Activated T-cell treated with anti-CD3 and anti-CD28 coated beads, Interleukin-2, amount 50 U/mL, for 72 hours (primary cell): Measurements from ENCODE around the gene RPS6KA1. TPM values are rescaled to one million over a fixed set of nuclear protein-coding genes. Genes with fewer than 3 reads are reported as not detected.

Experiments used
- ATAC-seq, 2 donors: fragments of 150-1000 bp; cut with Tn5 transposase; replicated peaks in 1 of 2; 2 replicates each; pipeline ENCODE4 v1.10.0; 2021; ENCODE audit warnings: moderate library complexity in 2 of 2, mild to moderate bottlenecking in 1 of 2
- DNase-seq, 2 donors: peaks; one replicate each; pipeline ENCODE4 v3.0.0; 2021 to 2022; ENCODE audit warnings: mixed read lengths in 1 of 2
- H3K27ac Mint-ChIP-seq: one replicate; pipeline ENCODE4 v1.8.0; 2022; ENCODE audit warnings: mild to moderate bottlenecking, moderate library complexity, mixed read lengths
- H3K27me3 Mint-ChIP-seq: one replicate; pipeline ENCODE4 v1.8.0; 2022; ENCODE audit warnings: low read depth, mixed read lengths
- H3K36me3 Mint-ChIP-seq, 2 donors: one replicate each; pipeline ENCODE4 v1.8.0; 2022; ENCODE audit warnings: mixed read lengths in 2 of 2, mild to moderate bottlenecking in 1 of 2; ENCODE audit not compliant: insufficient read depth in 2 of 2
- H3K4me1 Mint-ChIP-seq: one replicate; pipeline ENCODE4 v1.8.0; 2022; ENCODE audit warnings: low read depth, mixed read lengths
- H3K4me3 Mint-ChIP-seq, 2 donors: one replicate each; pipeline ENCODE4 v1.8.0; 2022; ENCODE audit warnings: mild to moderate bottlenecking in 2 of 2, mixed read lengths in 2 of 2, moderate library complexity in 2 of 2
- H3K9me3 Mint-ChIP-seq, 2 donors: one replicate each; pipeline ENCODE4 v1.8.0; 2022; ENCODE audit warnings: mixed read lengths in 2 of 2
- total RNA-seq, 2 donors: library from RNA; stranded (reverse); gene quantifications; one replicate each; pipeline ENCODE4 v1.2.3, GENCODE V29; 2022

RPS6KA1 gene
- total RNA-seq, 2 donors from 2014 or later = 154 to 163 TPM

DNA sequence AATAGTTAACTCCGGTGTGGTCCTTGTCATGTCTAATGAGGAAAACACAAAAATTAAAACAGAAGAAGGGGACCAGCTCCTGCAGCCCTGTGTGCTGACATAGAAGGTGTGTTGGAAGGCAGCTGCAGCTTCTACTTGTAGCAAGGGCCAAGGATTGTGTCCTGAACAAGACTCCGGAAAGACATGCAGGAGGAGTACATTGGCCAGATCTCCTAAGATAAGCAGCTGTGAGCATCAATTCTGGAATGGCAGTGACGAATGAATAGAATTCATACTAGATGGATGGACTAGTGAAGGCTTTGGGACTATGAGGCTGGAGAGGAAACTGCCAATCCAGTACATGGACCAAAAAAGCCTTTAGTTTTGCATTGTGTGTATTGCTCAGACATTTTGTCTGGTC is 19.3 kb downstream of the RPS6KA1 start:
- peak overlapping the region; percentile 92 for H3K27ac Mint-ChIP-seq
- ATAC-seq = no peak
- no peaks in the 10 kb centered on the region for H3K9me3 Mint-ChIP-seq
- no peak for DNase-seq
- H3K4me3 Mint-ChIP-seq = no peak overlapping the region
- peaks cover 49% of the 10 kb centered on the region for H3K4me1 Mint-ChIP-seq
- no peaks in the 10 kb centered on the region for H3K27me3 Mint-ChIP-seq
- peaks cover 16 to 29% of the 10 kb centered on the region in 2 donors for H3K36me3 Mint-ChIP-seq

DNA sequence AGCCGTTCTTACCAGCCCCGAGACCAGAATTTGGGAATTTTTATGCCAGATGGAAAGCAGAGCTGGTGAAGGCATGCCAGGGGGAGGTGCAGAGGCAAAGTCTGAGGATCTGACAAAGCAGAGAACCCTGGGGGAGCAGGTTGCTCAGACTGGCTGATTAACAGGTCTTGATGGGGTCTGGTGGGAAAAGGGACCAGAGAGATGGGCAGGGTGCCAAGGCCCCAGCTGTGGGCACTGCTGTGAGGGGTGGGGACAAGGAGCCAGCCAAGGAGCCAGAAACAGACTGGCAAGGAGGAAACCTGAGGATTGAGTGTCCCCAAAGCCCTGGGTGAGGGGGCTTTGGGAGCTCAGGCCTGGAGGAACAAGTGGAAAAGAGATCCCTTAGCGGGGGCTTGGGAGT is 21.4 kb downstream of the RPS6KA1 start:
- no peaks in the 10 kb centered on the region for H3K27me3 Mint-ChIP-seq
- peaks cover 16 to 30% of the 10 kb centered on the region in 2 donors for H3K36me3 Mint-ChIP-seq
- no peak for ATAC-seq
- peaks cover 30% of the 10 kb centered on the region for H3K4me1 Mint-ChIP-seq
- H3K27ac Mint-ChIP-seq = no peak overlapping the region
- no peaks in the 10 kb centered on the region for H3K9me3 Mint-ChIP-seq
- no peak overlapping the region for H3K4me3 Mint-ChIP-seq
- DNase-seq = no peak

- Mint-ChIP-seq H3K9me3 (no peaks in the 10 kb centered on the region), H3K36me3 (peaks cover 15 to 20% of the 10 kb centered on the region in 2 donors), H3K27me3 (no peaks in the 10 kb centered on the region), H3K27ac (no peak overlapping the region), H3K4me3 (no peak overlapping the region), H3K4me1 (peaks cover 17% of the 10 kb centered on the region)
- no peak for ATAC-seq
- DNase-seq = no peak
These were observed 23.2 kb downstream of the RPS6KA1 start for GRCh38 chr1:26552720-26553119.

- peaks cover 15% of the 10 kb centered on the region in 2 donors for H3K36me3 Mint-ChIP-seq
- H3K4me1 Mint-ChIP-seq = peaks cover 4% of the 10 kb centered on the region
- H3K27ac Mint-ChIP-seq = peak overlapping the region; percentile 48
- H3K4me3 Mint-ChIP-seq = no peak overlapping the region
- H3K9me3 Mint-ChIP-seq = no peaks in the 10 kb centered on the region
- ATAC-seq (peak; percentile 26 to 34), DNase-seq (no peak)
- no peaks in the 10 kb centered on the region for H3K27me3 Mint-ChIP-seq
These were observed 24.6 kb downstream of the RPS6KA1 start for GRCh38 chr1:26553942-26554682.

DNA sequence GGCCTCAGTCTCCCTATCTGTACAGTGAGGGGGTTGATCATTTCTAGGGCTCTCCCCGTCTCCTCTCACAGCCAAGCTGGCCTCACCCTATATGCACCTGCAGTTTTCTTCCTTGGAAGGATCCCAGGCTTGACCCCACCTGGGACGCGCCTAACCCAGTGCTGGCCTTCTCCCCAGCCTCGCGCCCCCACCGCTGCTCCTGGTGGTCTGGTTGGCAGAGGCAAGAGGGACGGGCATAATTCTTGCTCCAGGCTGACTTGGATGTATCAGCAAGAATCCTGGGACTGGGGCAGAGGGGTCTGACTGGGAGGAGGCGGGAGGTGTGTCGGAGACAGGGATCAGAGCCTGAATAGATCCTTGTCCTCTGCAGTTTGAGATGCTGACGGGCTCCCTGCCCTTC is 25.2 kb downstream of the RPS6KA1 start:
- H3K9me3 Mint-ChIP-seq = no peaks in the 10 kb centered on the region
- H3K4me1 Mint-ChIP-seq = peaks cover 4% of the 10 kb centered on the region
- DNase-seq (no peak), ATAC-seq (no peak)
- H3K27ac Mint-ChIP-seq = no peak overlapping the region
- no peak overlapping the region for H3K4me3 Mint-ChIP-seq
- no peaks in the 10 kb centered on the region for H3K27me3 Mint-ChIP-seq
- H3K36me3 Mint-ChIP-seq = peaks cover 15 to 16% of the 10 kb centered on the region in 2 donors

- H3K27ac Mint-ChIP-seq = peak overlapping the region; percentile 54
- no peaks in the 10 kb centered on the region for H3K9me3 Mint-ChIP-seq
- H3K27me3 Mint-ChIP-seq = no peaks in the 10 kb centered on the region
- DNase-seq (no peak), ATAC-seq (no peak)
- peaks cover 15 to 16% of the 10 kb centered on the region in 2 donors for H3K36me3 Mint-ChIP-seq
- H3K4me3 Mint-ChIP-seq = no peak overlapping the region
- peaks cover 4% of the 10 kb centered on the region for H3K4me1 Mint-ChIP-seq
These were observed 26.0 kb downstream of the RPS6KA1 start for GRCh38 chr1:26555550-26555981.

GRCh38 chr1:26556111-26556510 is 26.6 kb downstream of the RPS6KA1 start:
- ATAC-seq (no peak), DNase-seq (no peak)
- Mint-ChIP-seq H3K4me1 (peaks cover 4% of the 10 kb centered on the region), H3K9me3 (no peaks in the 10 kb centered on the region), H3K27ac (peak overlapping the region; percentile 51), H3K4me3 (no peak overlapping the region), H3K36me3 (peaks cover 15 to 17% of the 10 kb centered on the region in 2 donors), H3K27me3 (no peaks in the 10 kb centered on the region)

DNA sequence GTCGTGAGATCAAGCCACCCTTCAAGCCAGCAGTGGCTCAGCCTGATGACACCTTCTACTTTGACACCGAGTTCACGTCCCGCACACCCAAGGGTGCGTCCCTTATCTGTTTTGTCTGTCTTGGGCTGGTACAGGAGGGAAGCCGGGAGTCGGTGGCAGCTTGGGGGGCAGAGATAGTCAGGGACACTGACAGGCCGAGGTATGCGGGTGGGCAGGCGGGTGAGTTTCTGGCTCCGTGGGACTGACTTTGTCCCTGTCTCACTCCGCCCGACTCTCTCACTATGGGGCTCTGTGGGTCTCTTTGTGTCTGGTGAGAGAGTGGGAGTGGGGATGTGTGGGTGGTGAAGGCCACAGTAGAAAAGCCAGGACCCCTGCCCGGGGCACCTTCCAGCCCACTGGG is 27.4 kb downstream of the RPS6KA1 start:
- Mint-ChIP-seq H3K4me3 (no peak overlapping the region), H3K4me1 (peaks cover 4% of the 10 kb centered on the region), H3K27ac (peak overlapping the region; percentile 19), H3K9me3 (no peaks in the 10 kb centered on the region), H3K36me3 (peaks cover 20 to 22% of the 10 kb centered on the region in 2 donors), H3K27me3 (no peaks in the 10 kb centered on the region)
- no peak for ATAC-seq
- DNase-seq = no peak

- H3K27ac Mint-ChIP-seq = no peak overlapping the region
- DNase-seq = no peak
These were observed 29.1 kb downstream of the RPS6KA1 start for GRCh38 chr1:26558685-26559048.

DNA sequence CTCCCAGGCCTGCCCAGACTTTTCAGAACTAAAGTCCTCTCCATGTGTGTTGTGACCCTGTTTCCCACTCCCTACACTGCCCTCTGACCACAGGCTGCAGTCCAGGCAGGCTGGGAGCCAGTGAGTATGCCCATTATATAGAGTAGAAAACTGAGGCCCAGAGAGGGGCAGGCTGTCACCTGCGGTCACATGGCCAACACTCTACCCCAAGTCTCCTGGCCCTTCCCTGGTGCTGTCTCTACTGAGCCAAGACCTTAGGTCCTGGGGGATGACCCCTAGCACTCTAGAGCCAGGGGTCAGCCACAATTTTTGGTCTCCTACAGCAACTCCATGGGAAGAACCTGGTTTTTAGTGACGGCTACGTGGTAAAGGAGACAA is 30.8 kb downstream of the RPS6KA1 start:
- no peaks in the 10 kb centered on the region for H3K27me3 Mint-ChIP-seq
- H3K36me3 Mint-ChIP-seq = peaks cover 24 to 30% of the 10 kb centered on the region in 2 donors
- no peak overlapping the region for H3K4me3 Mint-ChIP-seq
- ATAC-seq (no peak), DNase-seq (no peak)
- no peak overlapping the region for H3K27ac Mint-ChIP-seq
- H3K4me1 Mint-ChIP-seq = no peaks in the 10 kb centered on the region
- no peaks in the 10 kb centered on the region for H3K9me3 Mint-ChIP-seq

More at GRCh38 chr1:26558685-26559048, 29.1 kb downstream of the RPS6KA1 start:
- H3K4me3 Mint-ChIP-seq = no peak overlapping the region
- no peaks in the 10 kb centered on the region for H3K4me1 Mint-ChIP-seq
- H3K9me3 Mint-ChIP-seq = no peaks in the 10 kb centered on the region
- H3K36me3 Mint-ChIP-seq = peaks cover 24 to 30% of the 10 kb centered on the region in 2 donors
- H3K27me3 Mint-ChIP-seq = no peaks in the 10 kb centered on the region
- ATAC-seq = no peak

GRCh38 chr1:26570287-26570686 is 40.7 kb downstream of the RPS6KA1 start:
- ATAC-seq (peak; percentile 87), DNase-seq (peak; percentile 27 to 40)
- H3K4me1 Mint-ChIP-seq = peaks cover 26% of the 10 kb centered on the region
- H3K36me3 Mint-ChIP-seq = peaks cover 6 to 25% of the 10 kb centered on the region in 2 donors
- H3K27ac Mint-ChIP-seq = peak overlapping the region; percentile 73
- H3K4me3 Mint-ChIP-seq = peak overlapping the region; percentile 27 to 53
- H3K27me3 Mint-ChIP-seq = no peaks in the 10 kb centered on the region
- no peaks in the 10 kb centered on the region for H3K9me3 Mint-ChIP-seq

DNA sequence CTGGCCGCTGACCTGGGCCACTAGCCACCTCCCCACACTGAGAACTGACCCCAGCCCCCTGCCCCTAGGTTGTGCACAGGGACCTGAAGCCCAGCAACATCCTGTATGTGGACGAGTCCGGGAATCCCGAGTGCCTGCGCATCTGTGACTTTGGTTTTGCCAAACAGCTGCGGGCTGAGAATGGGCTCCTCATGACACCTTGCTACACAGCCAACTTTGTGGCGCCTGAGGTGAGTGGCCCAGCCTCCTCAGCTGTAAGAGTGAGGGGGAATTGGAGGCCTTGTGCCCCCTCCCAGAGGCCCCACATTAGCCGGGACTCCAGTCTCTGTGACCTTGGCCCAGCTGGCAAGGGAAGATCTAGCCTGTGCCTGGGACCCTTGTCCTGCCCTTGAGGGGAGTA is 41.8 kb downstream of the RPS6KA1 start:
- peaks cover 32% of the 10 kb centered on the region for H3K4me1 Mint-ChIP-seq
- no peak overlapping the region for H3K27ac Mint-ChIP-seq
- no peaks in the 10 kb centered on the region for H3K9me3 Mint-ChIP-seq
- DNase-seq = no peak
- H3K36me3 Mint-ChIP-seq = peaks cover 4 to 28% of the 10 kb centered on the region in 2 donors
- ATAC-seq = no peak
- H3K4me3 Mint-ChIP-seq = no peak overlapping the region
- H3K27me3 Mint-ChIP-seq = no peaks in the 10 kb centered on the region

DNA sequence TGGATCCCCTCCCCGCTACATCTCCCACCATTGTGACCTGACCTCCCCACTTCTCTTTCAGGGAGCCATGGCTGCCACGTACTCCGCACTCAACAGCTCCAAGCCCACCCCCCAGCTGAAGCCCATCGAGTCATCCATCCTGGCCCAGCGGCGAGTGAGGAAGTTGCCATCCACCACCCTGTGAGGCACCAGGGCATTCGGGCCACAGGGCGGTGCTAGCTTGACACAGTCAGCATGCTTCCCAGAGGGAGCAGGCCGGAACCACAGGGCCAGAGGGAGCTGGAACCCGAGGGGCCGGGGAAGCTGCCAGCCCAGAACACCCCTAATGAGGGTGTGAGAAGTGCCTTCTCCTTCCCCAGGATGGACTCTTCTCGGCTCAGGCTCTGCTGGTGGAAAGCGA is 44.5 kb downstream of the RPS6KA1 start:
- ATAC-seq (no peak), DNase-seq (no peak)
- Mint-ChIP-seq H3K4me1 (peaks cover 56% of the 10 kb centered on the region), H3K36me3 (peaks cover 2 to 23% of the 10 kb centered on the region in 2 donors), H3K27ac (no peak overlapping the region), H3K4me3 (no peak overlapping the region), H3K27me3 (no peaks in the 10 kb centered on the region), H3K9me3 (no peaks in the 10 kb centered on the region)
